ENCODE data around the gene S100A12.
"Not testable (repeated sequence)": the region's sequence is repeated elsewhere in the genome, so short reads cannot be mapped to it uniquely, and the experiment has no call there.

Gene S100A12

DNA sequence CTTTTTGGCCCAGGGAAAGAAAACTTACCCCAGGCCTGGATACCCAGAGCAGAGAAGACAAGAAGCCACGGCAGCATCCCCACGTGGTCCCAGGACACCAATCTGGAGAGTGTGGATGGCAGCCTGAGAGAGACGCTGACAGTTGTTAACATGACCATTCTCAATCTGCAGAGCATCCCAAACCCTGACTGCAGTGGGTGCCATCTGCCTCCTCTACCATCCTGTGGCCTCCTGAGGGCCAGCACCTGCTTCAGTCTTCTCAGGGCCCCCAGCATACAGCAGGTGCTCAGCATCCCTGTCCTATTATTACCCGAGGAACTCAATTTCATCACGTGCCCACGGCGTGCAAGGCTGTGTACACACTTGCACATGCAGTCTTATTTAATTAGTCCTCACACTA is 27.6 kb downstream of the S100A12 start:
- no peak for DNase-seq
- H3K9me3 ChIP-seq: no peaks in the 10 kb centered on the region
- H3K4me1 ChIP-seq: no peaks in the 10 kb centered on the region
- no peaks in the 10 kb centered on the region for H3K36me3 ChIP-seq
- peaks cover 30% of the 10 kb centered on the region for H3K27me3 ChIP-seq
- no peak overlapping the region for H3K4me3 ChIP-seq (ENCODE audit: low read depth, low read length)
- TF ChIP-seq, protein P1, sequence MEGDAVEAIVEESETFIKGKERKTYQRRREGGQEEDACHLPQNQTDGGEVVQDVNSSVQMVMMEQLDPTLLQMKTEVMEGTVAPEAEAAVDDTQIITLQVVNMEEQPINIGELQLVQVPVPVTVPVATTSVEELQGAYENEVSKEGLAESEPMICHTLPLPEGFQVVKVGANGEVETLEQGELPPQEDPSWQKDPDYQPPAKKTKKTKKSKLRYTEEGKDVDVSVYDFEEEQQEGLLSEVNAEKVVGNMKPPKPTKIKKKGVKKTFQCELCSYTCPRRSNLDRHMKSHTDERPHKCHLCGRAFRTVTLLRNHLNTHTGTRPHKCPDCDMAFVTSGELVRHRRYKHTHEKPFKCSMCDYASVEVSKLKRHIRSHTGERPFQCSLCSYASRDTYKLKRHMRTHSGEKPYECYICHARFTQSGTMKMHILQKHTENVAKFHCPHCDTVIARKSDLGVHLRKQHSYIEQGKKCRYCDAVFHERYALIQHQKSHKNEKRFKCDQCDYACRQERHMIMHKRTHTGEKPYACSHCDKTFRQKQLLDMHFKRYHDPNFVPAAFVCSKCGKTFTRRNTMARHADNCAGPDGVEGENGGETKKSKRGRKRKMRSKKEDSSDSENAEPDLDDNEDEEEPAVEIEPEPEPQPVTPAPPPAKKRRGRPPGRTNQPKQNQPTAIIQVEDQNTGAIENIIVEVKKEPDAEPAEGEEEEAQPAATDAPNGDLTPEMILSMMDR (IDR thresholded peaks at IDR 0.05; ENCODE audit: low read depth, low read length): no peak

DNA sequence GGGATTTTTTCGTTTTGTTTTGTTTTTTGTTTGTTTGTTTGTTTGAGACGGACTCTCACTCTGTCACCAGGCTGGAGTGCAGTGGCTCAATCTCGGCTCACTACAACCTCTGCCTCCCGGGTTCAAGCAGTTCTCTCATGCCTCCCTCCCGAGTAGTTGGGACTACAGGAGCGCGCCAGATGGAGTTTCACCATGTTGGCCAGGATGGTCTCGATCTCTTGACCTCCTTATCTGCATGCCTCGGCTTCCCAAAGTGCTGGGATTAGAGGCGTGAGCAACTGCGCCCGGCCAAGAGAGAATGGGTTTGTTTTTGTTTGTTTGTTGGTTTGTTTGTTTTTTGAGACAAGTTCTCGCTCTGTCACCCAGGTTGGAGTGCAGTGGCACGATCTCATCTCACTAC is 28.4 kb downstream of the S100A12 start:
- H3K36me3 ChIP-seq: not testable (repeated sequence)

DNA sequence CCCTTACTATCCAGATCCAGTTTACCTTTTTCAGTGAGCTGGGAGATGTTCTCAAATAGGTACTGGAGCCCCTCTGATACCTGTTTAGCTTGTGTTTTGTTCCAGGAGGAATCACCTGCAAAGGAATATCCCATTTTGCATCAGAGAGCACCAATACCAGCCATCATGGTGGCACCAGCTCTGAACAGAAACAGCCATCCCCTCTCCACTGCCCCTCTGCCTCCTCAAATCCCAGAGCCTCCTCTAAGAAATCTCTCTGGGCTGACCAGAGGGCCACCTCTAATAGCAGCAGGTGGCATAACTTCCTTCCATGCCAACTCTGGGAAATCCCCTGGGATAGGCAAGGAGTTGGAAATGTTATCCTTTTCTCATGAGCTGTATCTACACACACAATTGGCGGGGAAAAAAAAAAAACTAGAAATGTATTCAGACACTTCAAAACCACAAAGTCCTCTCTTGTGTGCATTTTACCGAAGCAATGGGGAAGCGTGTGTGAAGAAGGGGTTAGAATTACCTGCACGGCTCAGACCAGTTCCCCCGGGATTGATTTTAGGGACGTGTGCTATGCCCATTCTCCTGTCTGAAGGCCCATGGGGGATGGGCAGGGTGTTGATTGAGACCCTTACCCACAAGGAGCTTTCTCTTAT is 29.2 kb downstream of the S100A12 start:
- peaks cover 34% of the 10 kb centered on the region for H3K27me3 ChIP-seq
- no peak overlapping the region for H3K4me3 ChIP-seq (ENCODE audit: low read depth, low read length)
- TF ChIP-seq, protein P1 (IDR thresholded peaks at IDR 0.05; ENCODE audit: low read depth, low read length): no peak
- H3K9me3 ChIP-seq: no peaks in the 10 kb centered on the region
- no peak for DNase-seq
- no peaks in the 10 kb centered on the region for H3K4me1 ChIP-seq
- H3K36me3 ChIP-seq: no peaks in the 10 kb centered on the region

More for the DNA sequence above, 28.4 kb downstream of the S100A12 start:
- H3K4me3 ChIP-seq (ENCODE audit: low read depth, low read length); H3K4me1 ChIP-seq; H3K9me3 ChIP-seq; DNase-seq: not testable (repeated sequence)
- peaks cover 33% of the 10 kb centered on the region for H3K27me3 ChIP-seq

DNA sequence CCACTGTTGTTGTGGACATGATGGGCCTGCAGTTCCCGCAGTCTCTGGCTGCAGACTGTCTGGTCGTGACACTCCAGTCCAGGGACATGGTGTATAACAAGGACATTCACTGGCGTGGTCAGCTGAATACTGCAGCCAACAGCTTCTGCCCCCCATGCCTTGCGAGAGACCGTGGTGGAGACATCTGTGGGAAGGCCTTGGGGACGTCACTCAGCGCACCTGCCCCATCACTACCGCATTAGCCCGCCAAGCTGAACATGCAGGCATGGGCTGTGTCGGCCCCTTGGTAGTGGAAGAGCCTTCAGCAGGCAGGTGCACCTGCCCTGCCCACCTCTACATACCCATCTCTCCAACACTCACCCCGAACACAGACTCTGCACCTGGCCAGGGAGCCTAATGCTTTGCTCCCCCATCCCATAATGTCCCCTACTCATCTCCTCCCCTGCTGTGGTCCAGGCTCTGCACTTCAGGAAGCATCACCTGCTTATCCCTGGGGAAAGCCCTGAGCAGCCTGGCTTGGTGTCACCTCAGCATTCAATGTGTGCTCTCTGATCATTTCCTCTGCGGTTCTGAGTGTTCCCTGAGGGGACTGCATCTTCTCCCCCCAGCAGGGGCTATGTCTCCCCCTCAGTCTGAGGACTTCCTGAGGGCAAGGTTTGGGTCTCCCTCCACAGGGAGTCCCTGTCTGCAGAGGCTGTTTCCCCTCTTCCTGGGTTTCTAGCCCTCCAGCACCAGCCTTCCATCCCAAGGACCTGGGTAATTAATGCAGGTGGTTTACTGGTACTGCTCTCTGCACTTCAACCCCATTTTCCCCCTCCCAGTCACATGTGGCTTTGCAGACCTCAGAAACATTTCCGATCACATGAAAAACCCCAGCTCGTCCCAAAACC is 30.0 kb downstream of the S100A12 start:
- Histone ChIP-seq H3K9me3 (no peaks in the 10 kb centered on the region), H3K36me3 (no peaks in the 10 kb centered on the region), H3K27me3 (peaks cover 28% of the 10 kb centered on the region), H3K4me1 (no peaks in the 10 kb centered on the region), H3K4me3 (ENCODE audit: low read depth, low read length) (no peak overlapping the region)
- TF ChIP-seq, protein P1 (IDR thresholded peaks at IDR 0.05; ENCODE audit: low read depth, low read length): no peak
- DNase-seq: no peak

DNA sequence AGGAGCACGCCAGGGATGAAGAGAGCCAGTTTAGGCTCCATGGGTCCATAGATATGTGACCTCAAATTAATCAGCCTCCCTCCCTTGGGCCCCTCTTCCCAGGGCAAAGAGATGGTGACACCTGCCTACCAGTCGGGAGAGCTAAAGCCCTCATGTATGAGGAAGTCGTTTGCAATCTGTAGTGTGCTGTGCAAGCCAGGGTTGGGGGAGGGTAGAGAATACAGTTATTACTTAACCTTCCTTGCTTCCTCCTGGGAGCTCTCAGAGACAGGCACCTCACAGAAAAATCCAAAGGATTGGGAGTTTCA is 30.7 kb downstream of the S100A12 start:
- Histone ChIP-seq H3K4me1 (no peaks in the 10 kb centered on the region), H3K4me3 (ENCODE audit: low read depth, low read length) (no peak overlapping the region), H3K9me3 (no peaks in the 10 kb centered on the region), H3K27me3 (peaks cover 31% of the 10 kb centered on the region), H3K36me3 (no peaks in the 10 kb centered on the region)
- DNase-seq: no peak
- TF ChIP-seq, protein P1 (IDR thresholded peaks at IDR 0.05; ENCODE audit: low read depth, low read length): no peak

DNA sequence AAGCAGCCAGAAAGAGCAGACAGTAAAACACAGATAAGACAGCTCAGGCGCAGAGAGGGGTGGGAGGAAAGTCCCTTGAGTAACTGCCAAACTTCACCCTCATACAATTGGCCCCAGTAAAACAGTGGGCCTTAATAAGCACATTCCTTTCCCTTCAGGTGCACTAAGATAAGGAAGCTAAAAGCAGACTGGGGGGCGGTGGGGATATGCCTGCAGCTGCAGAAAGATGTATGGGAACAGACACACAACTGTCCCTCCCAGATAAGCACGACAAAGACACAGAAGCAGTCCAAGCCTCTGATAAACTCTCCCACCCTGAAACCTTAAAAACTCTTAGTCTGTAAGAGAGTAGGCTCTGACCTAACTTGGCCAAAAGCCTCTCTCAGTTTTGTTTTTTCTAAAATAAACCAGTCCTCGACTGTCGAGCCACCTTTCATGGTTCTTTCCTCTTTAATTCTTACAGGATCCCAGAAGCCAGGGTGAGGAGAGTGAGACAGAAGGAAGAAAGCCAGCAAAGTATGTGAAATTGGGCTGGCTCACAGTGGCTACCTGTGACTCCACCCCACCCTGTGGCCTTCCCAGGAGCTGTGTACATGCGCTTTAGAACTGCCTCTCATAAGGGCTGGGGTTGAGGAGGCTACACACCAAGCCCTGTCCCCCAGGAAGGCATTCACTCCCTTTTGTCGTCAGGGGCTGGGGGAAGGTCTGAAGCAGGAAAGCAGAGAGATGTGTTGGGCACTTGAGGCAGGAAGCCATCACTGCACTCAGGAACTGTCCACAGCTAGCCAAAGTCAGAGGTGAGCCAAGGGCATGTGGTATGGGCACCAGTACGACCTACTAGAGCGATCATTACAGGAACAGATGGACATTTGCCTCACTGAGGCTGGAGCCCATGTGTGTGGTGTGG is 31.4 kb downstream of the S100A12 start:
- H3K4me1 ChIP-seq: no peaks in the 10 kb centered on the region
- H3K36me3 ChIP-seq: no peaks in the 10 kb centered on the region
- H3K9me3 ChIP-seq: no peaks in the 10 kb centered on the region
- TF ChIP-seq, protein P1 (IDR thresholded peaks at IDR 0.05; ENCODE audit: low read depth, low read length): no peak
- no peak for DNase-seq
- H3K4me3 ChIP-seq (ENCODE audit: low read depth, low read length): no peak overlapping the region
- peaks cover 26% of the 10 kb centered on the region for H3K27me3 ChIP-seq

Data from BE2C (cell line).